Coronary artery (tissue), 2 donors: ENCODE data around the gene FBXL7.

Source experiments
- DNase-seq: peaks from one replicate; pipeline ENCODE4 v3.0.0-alpha.2; 2017; ENCODE audit warnings: low spot score
- H3K27ac ChIP-seq, 2 donors: fragments of 200-600 bp; sonication (generic); one replicate each; pipeline ENCODE4 v1.5.1; 2016 to 2019
- H3K4me3 ChIP-seq: fragments of 200-600 bp; sonication (generic); 2 replicates; pipeline ENCODE4 v1.5.1; 2016; ENCODE audit warnings: mild to moderate bottlenecking, moderate library complexity
- TF ChIP-seq, protein P1 (sequence below): fragments of 200-600 bp; sonication (generic); IDR thresholded peaks from one replicate; pipeline ENCODE4 v1.5.1; 2019; ENCODE audit warnings: antibody characterized with exemption

The FBXL7 gene

DNA sequence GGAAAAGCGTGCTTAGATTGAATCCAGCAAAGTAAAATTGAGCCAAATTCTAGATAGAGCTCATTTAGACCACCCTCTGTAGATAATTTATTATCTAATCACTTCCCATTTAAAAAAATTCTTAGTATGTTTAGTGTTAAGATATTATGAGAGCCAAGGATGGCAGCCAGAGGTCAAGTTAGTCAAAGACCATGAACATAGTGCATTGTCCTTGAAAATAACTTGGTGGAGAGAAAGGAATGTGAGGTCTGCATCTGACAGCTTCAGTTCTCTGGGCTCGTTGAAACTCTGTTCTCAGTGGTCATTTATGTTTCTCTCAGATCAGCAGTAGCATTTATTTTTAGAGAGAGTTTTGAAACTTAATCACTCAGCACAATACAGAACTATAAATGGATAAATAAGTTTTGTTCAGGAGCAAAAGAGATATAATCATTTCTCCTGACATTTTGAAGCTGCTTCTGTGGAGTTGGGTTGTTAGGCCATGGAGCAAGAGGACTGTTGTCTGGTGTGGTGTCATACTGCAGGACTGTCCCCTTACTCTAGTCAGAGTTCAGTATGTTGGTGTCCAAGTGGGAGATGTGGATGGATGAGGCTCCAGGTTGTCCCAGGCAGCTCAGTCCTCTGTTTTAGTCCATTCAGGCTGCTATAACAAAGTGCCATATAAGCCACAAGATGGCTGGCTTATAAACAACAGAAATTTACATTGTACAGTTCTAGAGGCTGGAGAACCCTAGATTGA lies 337.7 kb downstream of the FBXL7 start:
- TF ChIP-seq, protein P1, sequence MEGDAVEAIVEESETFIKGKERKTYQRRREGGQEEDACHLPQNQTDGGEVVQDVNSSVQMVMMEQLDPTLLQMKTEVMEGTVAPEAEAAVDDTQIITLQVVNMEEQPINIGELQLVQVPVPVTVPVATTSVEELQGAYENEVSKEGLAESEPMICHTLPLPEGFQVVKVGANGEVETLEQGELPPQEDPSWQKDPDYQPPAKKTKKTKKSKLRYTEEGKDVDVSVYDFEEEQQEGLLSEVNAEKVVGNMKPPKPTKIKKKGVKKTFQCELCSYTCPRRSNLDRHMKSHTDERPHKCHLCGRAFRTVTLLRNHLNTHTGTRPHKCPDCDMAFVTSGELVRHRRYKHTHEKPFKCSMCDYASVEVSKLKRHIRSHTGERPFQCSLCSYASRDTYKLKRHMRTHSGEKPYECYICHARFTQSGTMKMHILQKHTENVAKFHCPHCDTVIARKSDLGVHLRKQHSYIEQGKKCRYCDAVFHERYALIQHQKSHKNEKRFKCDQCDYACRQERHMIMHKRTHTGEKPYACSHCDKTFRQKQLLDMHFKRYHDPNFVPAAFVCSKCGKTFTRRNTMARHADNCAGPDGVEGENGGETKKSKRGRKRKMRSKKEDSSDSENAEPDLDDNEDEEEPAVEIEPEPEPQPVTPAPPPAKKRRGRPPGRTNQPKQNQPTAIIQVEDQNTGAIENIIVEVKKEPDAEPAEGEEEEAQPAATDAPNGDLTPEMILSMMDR, result no peak
- Histone ChIP-seq H3K27ac (no peak overlapping the region), H3K4me3 (no peak overlapping the region)
- DNase-seq, result no peak

DNA sequence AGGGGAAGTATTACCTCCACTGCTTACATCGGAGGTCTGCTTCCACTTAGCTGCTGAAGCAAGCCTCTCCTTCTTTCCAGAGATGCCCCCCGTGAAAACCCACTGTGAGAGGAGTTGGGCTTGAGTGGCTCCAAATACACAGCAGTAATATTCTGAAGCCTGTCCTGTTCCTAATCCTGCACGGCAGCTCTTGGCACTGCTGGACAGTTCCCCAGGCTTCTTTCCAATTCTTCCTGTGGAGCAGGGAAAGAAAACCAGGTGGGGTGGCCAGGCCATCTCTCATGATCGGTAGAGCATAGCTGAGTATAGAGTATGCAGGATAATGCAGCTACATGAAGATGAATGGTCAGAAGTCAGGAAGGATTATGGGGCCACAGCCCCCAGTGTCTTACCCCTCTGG lies 344.3 kb downstream of the FBXL7 start:
- TF ChIP-seq, protein P1, result no peak
- no peak for DNase-seq
- Histone ChIP-seq H3K4me3 (no peak overlapping the region), H3K27ac (no peak overlapping the region)

DNA sequence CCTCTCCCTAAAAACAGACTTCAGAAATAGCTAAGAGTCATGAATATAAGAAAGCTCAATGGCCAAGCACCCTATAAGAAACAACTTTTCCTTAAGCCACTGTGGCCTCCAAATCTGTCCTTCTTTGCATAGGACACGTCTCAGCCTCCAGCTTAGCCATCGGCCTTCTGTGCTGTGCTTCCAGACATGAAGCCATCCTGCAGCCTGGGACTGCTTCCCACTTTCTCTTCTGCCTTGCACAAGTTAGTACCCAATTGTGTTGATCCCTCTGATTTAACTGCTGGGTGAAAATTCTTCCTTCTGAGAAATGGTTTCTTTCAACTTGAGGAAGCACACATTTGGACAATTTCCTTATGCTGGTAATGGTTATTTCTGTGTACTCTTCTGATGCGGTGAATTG lies 344.9 kb downstream of the FBXL7 start:
- TF ChIP-seq, protein P1, result no peak
- Histone ChIP-seq H3K27ac (no peak overlapping the region), H3K4me3 (no peak overlapping the region)
- no peak for DNase-seq

DNA sequence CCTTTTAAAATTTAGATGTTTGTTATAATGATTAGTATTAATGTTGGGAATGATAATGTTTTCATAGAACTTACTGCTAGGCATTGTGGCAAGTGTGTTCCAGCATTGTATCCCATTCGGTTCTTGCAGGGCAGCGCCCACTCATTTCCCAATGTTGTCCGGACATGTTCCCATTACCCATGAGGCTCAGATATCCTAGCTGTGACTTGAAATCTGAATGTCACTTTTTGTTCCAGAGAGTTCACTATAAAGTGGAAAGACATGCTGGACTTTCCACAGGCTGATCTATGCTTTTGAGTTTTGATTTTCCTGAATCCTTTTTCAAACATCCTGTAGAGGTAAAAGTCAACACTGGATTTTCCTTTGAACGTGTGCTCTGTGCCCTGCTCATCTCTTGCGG lies 350.6 kb downstream of the FBXL7 start:
- Histone ChIP-seq H3K4me3 (no peak overlapping the region), H3K27ac (no peak overlapping the region)
- TF ChIP-seq, protein P1, result no peak
- no peak for DNase-seq

GRCh38 chr5:15850939-15851341 lies 351.0 kb downstream of the FBXL7 start:
- DNase-seq, result no peak
- TF ChIP-seq, protein P1, result no peak
- no peak overlapping the region for H3K27ac ChIP-seq
- no peak overlapping the region for H3K4me3 ChIP-seq

GRCh38 chr5:15852217-15852616 lies 352.2 kb downstream of the FBXL7 start:
- TF ChIP-seq, protein P1, result no peak
- Histone ChIP-seq H3K4me3 (no peak overlapping the region), H3K27ac (no peak overlapping the region)
- DNase-seq, result no peak

DNA sequence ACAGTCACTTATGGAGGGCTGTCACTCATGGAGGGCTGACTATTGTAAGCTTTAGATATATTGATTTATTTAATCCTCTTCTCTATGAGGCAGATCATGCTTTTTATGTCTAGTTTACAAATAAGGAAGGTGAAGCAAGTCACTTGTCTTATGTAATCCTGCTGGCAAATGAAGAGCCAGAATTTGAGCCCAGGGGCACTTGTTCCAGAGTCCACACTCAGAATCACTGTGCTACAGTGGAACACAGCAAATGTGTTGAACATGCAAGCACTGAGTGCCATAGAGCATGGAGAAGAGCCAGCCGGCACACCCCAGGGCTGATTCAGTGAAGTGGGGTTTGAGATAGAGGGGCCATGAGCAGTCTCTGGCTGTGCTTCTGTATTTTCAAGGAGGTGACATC lies 353.0 kb downstream of the FBXL7 start:
- TF ChIP-seq, protein P1, result no peak
- no peak for DNase-seq
- no peak overlapping the region for H3K27ac ChIP-seq
- H3K4me3 ChIP-seq, result no peak overlapping the region
